ENCODE results near the gene ANGPTL2.
A peak's percentile ranks its signal among the peaks of the same experiment; 100 is the strongest.

The ANGPTL2 gene

GRCh38 chr9:127122176-127123063 lies at the start of gene ANGPTL2:
Gene ANGPTL2 (minus strand): TSS chr9:127122635. CDS start chr9:127108731, 13,904 bp downstream.
- TF ChIP-seq EP300 (IDR thresholded peaks at IDR 0.05; ENCODE audit: borderline replicate concordance) (peak; percentile 75), TAF1 (IDR thresholded peaks at IDR 0.05; ENCODE audit: low read depth) (peak; percentile 25; the same call in 1 of the 2 replicates), MAX (IDR thresholded peaks at IDR 0.05) (peak; percentile 94), USF1 (IDR thresholded peaks at IDR 0.05) (peak; percentile 49), REST (IDR thresholded peaks at IDR 0.05; ENCODE audit: low read depth) (no peak), NFIC (IDR thresholded peaks at IDR 0.05) (peak; percentile 94), CREB1 (IDR thresholded peaks at IDR 0.05; ENCODE audit: low read depth) (0 out of 2 replicates have a peak, but pooled peaks have one; percentile 7), EGR1 (IDR thresholded peaks at IDR 0.05) (no peak; the same call in 1 of the 2 replicates), RAD21 (IDR thresholded peaks at IDR 0.05; ENCODE audit: low read depth) (peak; percentile 20; the same call in 1 of the 2 replicates), YY1 (IDR thresholded peaks at IDR 0.05; ENCODE audit: low read depth) (no peak), TEAD4 (IDR thresholded peaks at IDR 0.05) (peak; percentile 83), FOXM1 (IDR thresholded peaks at IDR 0.05; ENCODE audit: borderline replicate concordance, low read depth) (peak; percentile 36; the same call in 1 of the 2 replicates), TCF12 (IDR thresholded peaks at IDR 0.05; ENCODE audit: low read depth) (peak; percentile 92), ZBTB7A (IDR thresholded peaks at IDR 0.05; ENCODE audit: low read depth) (peak; percentile 72; the same call in 1 of the 2 replicates), CEBPB (IDR thresholded peaks at IDR 0.05) (no peak)

GRCh38 chr9:127170652-127171051 lies 48.2 kb upstream of the ANGPTL2 start:
- TF ChIP-seq TAF1 (IDR thresholded peaks at IDR 0.05; ENCODE audit: low read depth) (no peak), CEBPB (IDR thresholded peaks at IDR 0.05) (no peak), MAX (IDR thresholded peaks at IDR 0.05) (no peak), RAD21 (IDR thresholded peaks at IDR 0.05; ENCODE audit: low read depth) (no peak), TCF12 (IDR thresholded peaks at IDR 0.05; ENCODE audit: low read depth) (no peak), EP300 (IDR thresholded peaks at IDR 0.05; ENCODE audit: borderline replicate concordance) (no peak), CREB1 (IDR thresholded peaks at IDR 0.05; ENCODE audit: low read depth) (no peak), REST (IDR thresholded peaks at IDR 0.05; ENCODE audit: low read depth) (no peak), YY1 (IDR thresholded peaks at IDR 0.05; ENCODE audit: low read depth) (no peak), USF1 (IDR thresholded peaks at IDR 0.05) (no peak), EGR1 (IDR thresholded peaks at IDR 0.05) (no peak), ZBTB7A (IDR thresholded peaks at IDR 0.05; ENCODE audit: low read depth) (no peak), FOXM1 (IDR thresholded peaks at IDR 0.05; ENCODE audit: borderline replicate concordance, low read depth) (no peak), TEAD4 (IDR thresholded peaks at IDR 0.05) (no peak), NFIC (IDR thresholded peaks at IDR 0.05) (no peak)

GRCh38 chr9:127170103-127170502 lies 47.7 kb upstream of the ANGPTL2 start:
- TF ChIP-seq EP300 (IDR thresholded peaks at IDR 0.05; ENCODE audit: borderline replicate concordance) (no peak), MAX (IDR thresholded peaks at IDR 0.05) (no peak), USF1 (IDR thresholded peaks at IDR 0.05) (no peak), EGR1 (IDR thresholded peaks at IDR 0.05) (no peak), TEAD4 (IDR thresholded peaks at IDR 0.05) (no peak), CEBPB (IDR thresholded peaks at IDR 0.05) (no peak), TCF12 (IDR thresholded peaks at IDR 0.05; ENCODE audit: low read depth) (no peak), NFIC (IDR thresholded peaks at IDR 0.05) (no peak)

- TF ChIP-seq TAF1 (IDR thresholded peaks at IDR 0.05; ENCODE audit: low read depth) (no peak), ZBTB7A (IDR thresholded peaks at IDR 0.05; ENCODE audit: low read depth) (no peak), REST (IDR thresholded peaks at IDR 0.05; ENCODE audit: low read depth) (no peak), CEBPB (IDR thresholded peaks at IDR 0.05) (no peak), EP300 (IDR thresholded peaks at IDR 0.05; ENCODE audit: borderline replicate concordance) (no peak), USF1 (IDR thresholded peaks at IDR 0.05) (no peak), MAX (IDR thresholded peaks at IDR 0.05) (no peak), TCF12 (IDR thresholded peaks at IDR 0.05; ENCODE audit: low read depth) (no peak)
These were observed 47.1 kb upstream of the ANGPTL2 start for GRCh38 chr9:127169575-127169883.

Measured in Ishikawa (cell line).